HG02798 (cell line): ENCODE measurements around the gene TP63.

ENCODE experiments used
- ATAC-seq: cut with Tn5 transposase; IDR thresholded peaks from one replicate; pipeline ENCODE4 v1.9.1; 2021; ENCODE audit warnings: mild to moderate bottlenecking; ENCODE audit not compliant: unreplicated experiment, poor library complexity

TP63 gene

DNA sequence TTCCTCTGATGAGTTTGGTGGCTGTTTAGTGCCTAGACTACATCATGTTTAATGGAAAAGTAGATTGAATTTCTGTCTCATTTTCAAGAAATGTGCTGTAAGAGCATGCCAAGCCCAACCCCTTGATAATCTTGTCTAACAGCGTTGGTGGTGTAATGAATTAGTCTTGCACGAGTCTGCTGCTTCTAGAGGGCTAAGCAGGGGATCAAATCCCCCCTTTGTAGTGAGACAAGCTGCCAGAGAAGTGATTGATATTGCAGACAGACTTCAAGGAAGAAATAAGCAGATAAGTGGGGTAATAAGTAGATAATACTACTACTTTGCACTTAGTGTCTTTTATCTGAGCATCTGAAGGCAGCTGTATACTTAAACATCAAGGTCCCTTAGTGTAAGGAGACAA lies 141.4 kb downstream of the TP63 start:
- no peak for ATAC-seq

DNA sequence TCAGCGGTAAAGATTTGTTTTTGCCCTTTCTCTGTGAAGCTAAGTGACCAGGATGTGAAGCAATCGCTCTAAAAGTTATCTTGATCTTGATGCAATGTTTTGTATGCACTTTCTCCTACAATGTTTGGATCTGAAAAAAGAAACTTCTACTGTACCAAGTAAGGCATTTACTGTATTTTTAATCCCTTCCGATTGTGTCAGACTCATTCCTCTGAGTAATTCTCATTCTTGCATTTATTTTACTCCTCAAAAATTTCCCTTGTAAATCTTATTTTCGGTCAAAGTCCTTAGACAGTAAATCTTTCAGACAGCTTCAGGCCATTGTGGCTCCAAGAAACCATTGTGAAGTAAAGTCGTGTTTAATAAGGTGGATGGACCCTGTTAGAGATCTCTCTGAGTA lies 141.9 kb downstream of the TP63 start:
- no peak for ATAC-seq

DNA sequence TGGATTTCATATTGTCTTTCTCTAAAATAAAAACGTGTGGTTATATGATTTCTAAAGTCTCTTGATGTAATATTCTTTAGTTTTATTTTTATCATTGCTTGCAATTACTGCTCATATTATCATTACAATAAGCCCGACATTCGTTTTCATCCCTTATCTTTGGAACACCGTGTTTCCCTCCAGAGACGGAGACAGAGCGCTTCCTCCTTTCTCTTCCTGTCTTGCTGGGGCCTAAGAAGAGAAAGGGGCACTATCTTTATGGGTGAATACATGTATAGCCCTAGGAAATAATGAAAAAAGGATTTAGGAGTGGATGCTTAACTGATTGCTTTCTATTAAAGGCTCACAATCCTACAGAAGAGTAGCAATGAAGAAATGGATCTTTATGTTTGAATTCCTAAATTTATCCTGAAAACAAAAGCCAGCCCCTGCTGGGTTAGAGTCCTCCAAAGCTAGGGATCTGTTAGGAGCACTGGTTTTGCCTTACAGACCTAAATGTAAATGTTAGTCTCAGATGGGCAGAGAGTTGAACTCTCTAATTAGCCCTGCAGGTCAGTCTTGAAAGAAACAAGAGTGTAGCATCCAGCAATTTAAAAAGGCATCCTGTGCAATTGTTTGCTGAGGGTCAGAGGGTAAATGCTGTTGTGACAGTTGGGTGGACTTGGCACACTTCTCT lies 145.1 kb downstream of the TP63 start:
- ATAC-seq = no peak

DNA sequence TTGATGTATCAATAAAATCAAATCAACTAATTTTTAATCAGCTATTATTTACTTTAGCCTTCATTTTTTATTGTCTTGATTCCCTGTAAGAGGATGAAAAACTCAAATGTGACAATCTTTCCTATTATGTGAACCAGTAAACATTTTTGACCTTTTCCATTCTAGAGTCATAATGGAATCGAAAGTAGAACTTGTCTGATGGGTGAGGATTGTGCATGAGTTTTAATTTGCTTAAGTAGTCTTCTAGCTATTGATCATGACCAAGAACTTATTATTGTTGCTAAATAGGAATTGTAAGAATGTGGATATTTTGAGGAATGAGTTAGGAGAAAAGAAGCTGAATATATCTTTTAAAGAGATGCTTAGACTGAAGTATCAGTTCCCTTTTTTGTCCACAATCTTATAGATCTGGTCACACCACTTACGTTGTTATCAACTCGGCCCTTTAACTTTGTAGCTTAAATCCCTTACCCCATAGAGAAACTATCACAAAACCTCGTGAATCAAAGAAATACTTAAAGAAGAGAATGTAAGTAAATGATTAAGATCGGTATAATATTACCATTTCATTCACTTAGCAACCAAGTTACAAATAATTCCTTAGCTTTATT lies 147.3 kb downstream of the TP63 start:
- ATAC-seq = peak; percentile 61

DNA sequence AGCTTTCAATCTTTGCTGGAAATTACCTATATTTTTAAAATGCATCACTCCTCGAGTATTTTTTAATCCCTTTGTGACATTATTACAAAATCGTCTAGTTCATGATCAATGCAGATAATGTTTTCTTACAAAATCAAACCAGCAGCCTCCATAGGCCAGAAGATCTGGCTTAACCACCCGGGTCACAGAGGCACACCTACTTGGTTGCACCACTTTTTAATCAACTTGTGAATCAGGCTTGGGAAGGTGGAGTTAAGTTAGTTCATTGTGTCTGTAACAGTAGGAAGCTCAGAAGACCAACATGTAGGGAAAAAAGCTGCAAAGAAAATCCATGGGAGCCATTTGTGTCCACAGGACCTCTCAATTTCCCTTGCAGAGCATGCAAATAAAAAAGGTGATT lies 148.0 kb downstream of the TP63 start:
- no peak for ATAC-seq

DNA sequence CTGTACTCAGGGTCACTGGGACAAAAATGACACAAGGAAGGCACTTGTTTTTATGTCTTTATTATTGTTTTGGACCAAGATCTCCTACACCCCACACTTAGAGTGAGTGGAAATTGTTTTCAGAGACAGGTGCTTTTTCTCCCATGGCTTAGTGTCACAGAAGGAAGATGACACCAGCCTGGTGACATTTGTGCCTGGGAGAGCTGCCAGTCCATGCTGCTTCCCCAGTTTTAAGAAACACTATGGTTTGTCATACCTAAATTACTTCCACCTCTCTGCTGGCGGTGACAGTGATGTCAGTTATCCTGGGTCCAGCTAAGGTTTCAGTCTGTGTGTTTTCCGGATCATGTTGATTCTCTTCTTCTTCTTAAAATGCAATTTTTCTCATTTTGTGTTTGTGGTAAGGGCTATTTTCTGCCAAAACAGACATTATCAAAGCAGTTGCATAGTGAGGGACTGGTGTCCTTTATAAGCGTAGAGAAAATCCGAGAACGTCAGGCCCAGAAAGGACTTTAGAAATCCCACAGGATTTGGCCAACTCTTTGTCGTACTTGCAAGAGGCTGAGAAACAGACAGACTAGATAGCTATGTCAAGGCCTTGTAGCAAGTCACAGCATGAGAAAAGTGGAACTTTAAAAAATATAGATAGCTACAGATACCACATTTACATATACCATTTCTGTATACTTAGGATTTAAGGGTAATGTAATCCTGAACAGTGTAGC lies 149.5 kb downstream of the TP63 start:
- no peak for ATAC-seq

DNA sequence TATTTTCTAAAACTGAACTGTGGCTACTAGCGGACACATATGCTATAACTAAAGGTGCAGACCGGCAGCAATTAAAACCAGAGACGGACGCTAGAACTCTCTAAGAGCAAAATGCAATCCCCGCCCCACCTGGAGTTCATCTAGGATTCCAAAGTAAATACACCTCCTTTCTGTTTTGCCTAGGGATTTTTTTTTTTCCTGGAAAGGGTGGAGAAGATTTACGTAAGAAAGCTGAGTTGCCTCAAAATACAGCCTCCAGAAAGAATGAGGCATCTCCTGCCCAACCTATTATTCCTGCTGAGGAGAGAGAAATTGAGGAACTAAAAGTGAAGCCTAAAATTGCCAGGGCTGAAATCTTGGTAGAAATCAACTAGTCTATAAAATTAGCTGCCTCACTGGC lies 150.2 kb downstream of the TP63 start:
- no peak for ATAC-seq

DNA sequence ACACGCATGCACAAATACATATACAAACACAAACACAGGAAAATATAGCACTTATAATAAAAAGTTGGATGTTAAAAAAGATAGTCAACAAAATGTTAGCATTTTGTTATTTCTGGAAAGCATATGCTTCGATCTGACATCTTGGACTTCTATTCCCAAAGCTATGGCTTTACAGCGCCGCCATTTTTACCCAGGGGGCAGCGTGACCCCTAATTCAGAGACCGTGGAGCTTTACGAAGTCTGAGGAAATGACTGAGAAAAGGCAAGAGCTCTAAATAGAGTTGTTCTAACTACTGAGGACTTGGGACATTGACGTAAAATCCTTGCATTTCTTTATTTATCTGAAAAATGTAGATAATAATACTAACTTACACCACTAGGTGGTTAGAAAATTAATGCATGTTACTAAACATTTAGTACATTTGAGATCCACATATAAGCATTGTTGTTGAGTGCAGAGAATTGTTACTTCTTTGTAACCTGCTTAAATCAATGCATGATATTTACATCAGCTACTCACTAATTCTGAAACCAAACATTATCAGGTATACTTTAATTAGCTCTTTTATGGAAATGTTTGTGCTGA lies 155.4 kb downstream of the TP63 start:
- no peak for ATAC-seq

DNA sequence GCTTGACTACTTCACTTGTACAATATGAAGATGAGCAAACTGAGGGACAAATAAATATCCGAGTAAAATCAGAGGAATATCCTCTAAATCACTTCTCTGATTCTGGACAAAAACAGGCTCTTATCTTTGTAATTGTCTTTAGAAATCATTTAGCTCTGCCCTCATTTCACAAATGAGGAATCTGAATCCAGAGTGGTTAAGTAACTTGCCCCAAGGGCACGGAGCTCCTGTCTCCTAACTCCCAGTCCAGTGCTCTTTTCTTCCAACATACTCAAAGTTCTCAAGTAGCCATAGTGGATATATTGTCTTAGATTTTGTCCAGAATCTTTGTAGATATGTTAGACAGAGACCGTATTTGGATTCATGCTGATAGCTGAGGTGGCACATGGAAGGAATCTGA lies 156.0 kb downstream of the TP63 start:
- no peak for ATAC-seq

DNA sequence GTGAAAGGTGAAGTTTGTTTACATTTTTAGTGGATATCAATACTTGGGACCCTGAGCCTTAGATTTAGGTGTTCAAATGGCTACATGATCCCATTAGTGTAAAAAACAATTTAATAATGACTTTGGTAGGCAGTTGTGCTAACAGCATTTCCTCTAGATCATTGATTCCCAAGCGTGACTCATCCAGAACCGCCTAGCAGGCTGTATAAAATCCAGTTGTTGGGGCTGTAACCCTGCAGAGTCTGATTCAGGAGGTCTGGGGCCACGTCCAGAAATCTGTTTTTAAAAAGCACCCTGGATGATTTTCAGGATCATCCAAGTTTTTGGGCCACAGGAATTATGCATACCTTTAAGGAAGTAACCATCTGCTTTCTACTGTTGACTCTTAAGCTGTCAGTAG lies 156.4 kb downstream of the TP63 start:
- ATAC-seq = no peak

DNA sequence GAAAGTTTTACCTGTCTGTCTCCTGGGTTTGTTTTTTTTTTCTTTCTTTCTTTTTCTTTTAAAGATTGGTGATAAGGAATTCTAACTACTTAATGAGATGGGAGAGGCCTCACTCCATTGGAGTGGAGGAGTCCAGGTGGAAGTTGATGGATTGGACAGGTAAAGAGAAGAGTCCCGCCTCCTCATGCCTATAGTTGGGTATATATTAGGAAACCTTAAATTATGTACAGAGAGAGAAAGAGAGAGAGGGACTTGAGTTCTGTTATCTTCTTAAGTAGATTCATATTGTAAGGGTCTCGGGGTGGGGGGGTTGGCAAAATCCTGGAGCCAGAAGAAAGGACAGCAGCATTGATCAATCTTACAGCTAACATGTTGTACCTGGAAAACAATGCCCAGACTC lies 158.2 kb downstream of the TP63 start:
- ATAC-seq = no peak

DNA sequence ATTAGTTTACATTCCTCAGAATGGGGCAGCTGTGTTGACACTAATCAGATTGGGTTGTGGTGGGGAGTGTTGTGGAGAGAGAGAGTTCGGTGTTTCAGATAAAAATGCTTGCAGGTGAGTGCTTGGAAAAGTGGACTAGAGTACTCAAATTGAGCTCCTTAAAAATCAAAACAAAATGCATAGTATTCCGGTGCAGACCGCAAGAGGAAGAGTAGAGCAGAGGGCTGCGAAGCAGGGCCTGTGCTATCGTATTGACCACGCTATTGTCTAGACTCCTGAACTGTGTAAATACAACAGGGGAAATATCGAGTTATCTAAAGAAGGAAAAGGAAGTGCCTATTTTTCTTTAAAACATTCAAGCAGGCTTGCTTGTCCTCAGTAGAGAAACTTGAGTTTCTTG lies 159.5 kb downstream of the TP63 start:
- peak; percentile 40 for ATAC-seq

DNA sequence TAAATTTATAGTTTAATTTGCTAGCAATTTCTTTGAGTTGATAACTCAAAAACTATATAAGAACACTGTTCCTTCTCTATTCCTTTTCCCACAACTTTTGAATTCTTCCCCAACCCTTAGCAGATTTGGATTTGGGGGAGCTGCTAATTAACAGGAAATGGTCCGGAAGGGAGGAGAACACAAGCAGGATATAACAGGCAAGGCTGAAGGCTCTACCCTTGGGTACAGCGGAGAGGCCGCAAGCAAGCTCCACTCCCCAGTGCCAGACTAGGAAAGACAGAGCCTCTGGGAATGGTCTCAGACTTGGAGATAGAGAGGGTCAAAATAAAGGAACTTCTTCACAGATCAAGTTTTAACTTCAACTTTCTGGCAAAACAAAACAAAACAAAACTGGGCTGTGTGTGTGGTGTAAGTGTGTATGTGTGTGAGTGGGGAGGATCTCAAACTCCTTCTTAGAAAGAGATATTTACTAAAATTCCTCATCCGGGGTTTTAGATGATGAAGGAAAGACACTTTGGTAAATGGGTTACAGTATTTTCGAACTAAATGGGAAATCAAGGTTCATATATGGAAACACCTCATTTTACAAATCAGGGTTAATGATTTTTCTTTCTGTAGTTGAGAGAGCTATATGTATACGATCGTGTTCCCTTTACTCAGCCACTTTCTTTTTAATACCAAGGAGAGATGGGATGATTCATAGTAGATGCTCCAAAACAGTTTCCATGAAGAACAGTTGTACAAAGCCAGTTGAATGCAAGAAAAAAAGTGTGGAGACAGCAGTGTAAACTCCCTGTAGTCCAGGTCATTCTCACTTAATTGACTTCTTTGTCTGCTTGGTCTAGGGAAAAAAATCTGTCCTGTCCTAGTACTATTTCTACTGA lies 161.1 kb downstream of the TP63 start:
- no peak for ATAC-seq

DNA sequence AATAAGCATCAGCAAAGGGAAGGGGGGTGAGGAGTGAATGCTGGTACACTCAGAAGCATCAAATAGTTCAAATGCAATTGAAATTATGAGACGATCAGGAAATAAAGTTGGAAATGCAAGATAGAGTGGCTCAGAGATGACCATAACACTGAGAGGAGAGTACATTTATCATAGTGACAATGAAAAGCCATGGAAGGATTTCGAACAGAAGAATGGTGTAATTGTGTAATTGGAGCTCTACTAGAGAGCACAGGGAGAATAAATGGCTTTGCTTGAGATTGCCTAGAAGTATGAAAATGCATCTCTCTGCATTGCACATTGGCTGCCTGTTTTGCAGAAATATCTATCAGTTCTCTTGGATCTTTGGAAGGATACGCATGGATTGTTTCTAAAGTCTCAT lies 163.3 kb downstream of the TP63 start:
- ATAC-seq = no peak

DNA sequence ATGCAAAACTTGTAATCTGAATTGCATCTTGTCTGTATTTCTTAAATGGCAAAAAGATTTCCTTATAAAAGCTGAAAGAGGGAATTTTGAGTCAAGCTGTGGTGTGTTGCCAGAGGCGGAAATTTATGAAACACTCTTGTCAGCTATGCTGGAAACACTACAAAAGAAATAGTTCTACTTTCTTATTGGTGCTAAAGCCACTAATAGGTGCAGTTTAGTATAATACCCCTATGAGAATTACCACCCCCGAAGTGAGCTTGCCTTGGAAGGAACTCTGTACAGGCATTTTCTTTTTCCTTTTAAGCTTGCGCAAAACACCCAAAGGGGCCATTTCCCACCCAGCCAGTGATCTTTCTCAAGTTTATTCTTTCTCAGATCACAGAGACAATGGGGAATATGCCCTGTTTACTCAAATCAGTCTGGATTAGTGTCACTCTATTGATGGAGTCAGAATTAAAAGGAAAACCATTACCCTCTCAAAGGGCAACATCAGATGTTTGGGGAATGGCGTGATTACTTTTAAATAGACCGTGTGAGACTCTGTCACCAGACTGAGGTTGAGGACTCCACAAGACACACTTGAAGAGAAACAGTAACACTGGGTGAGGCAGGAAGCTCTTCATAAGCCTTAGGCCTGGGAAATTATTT lies 166.0 kb downstream of the TP63 start:
- no peak for ATAC-seq

DNA sequence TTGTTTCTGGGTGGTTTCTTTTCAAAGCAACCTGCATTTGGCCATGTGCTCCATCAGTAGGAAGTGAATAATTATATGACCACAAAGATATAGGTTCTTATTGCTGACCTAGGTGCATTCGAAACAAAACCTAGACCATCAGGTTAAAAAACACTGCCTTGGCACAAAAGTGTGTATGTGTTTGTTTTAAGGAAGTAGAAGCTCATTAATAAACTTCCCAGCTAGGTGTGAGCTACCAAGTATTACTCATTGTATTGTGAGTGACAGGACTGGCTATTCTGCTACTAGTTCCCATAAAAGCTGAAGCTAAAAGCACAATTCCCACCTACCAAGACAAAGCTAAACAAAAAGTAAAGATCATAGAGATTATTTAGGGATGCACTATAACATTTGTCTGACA lies 168.2 kb downstream of the TP63 start:
- ATAC-seq = no peak

DNA sequence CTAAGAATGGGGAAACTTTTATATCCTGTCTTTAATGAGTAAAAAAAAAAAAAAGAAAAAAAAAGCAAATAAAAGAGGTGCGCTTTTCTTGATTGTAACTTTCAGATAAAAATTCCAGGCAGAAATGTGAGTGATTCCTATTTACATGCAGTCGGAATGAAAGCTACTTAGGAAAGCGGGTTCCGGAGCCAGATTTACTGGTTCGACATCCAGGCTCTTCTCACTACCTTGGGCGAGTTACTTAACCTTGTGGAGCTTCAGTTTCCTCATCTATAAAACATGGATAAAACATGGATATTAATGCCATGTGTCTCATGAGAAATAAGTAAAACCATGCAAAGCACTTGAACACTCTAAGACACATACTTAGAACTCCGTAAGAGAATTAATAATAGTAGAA lies 169.2 kb downstream of the TP63 start:
- no peak for ATAC-seq

DNA sequence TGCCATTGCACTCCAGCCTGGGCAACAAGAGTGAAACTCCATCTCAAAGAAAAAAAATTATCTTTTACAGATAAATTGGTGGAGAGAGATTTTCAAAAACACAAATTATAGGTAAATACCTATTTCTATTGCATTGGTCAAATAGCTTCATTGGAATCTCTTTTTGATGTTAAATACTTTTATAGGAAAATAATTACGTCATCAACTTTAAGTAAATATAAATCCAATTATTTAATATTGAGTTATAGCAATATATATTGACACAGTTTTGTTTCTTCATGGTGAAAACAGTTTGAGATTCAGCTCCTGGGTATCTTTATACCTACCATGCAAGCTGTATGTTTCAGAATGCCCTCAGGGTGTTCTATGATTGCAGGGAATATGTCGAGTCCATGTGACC lies 172.1 kb downstream of the TP63 start:
- ATAC-seq = no peak

DNA sequence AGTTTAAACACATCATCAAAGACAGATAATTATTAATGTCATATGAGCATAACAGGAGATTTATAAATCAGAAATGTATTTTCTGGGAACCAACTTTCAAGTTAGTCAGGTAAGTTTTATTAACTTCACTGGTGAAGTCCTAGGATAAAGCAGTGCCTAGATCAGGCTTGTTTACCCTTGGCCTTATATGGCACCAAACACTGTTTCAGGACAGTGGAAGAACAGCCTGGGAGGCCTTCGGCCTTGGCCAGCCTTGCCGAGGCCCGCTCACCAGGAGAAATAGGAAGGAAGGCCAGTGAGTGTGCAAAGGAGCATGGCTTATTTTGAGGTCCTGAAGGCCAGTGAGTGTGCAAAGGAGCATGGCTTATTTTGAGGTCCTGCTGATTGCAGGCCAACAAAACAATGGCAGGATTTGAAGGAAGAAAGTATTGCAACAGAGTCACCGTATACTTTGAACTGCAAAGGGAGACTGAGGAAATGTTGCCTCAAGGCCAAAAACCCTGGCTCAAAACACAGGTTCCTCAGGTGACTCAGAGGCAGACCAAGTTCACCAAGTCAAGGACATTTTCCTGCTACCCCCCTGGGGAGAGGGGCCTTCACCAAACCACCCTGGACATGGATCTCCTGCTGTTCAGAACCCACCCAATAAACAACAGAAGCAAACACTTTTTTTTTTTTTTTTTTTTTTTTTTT lies 174.3 kb downstream of the TP63 start:
- no peak for ATAC-seq
